Mucosa of rectum (tissue), 2 donors: Measurements from ENCODE around the gene ANKRD34A.

Source experiments
- H3K27ac ChIP-seq, 2 donors: one replicate each; pipeline ENCODE4 v1.7.0; 2013; ENCODE audit warnings: inconsistent platforms in 2 of 2, low read depth in 2 of 2, low read length in 2 of 2
- H3K27me3 ChIP-seq, 2 donors: one replicate each; pipeline ENCODE4 v1.7.0; 2013; ENCODE audit warnings: low read length in 2 of 2; ENCODE audit not compliant: control insufficient read depth in 2 of 2, insufficient read depth in 2 of 2
- H3K36me3 ChIP-seq, 2 donors: one replicate each; pipeline ENCODE4 v1.7.0; 2013; ENCODE audit warnings: low read length in 2 of 2; ENCODE audit not compliant: control insufficient read depth in 2 of 2, insufficient read depth in 2 of 2
- H3K4me1 ChIP-seq, 2 donors: one replicate each; pipeline ENCODE4 v1.7.0; 2013; ENCODE audit warnings: low read length in 2 of 2, mild to moderate bottlenecking in 1 of 2; ENCODE audit not compliant: control insufficient read depth in 2 of 2, insufficient read depth in 2 of 2
- H3K4me3 ChIP-seq, 2 donors: one replicate each; pipeline ENCODE4 v1.7.0; 2013; ENCODE audit warnings: low read length in 2 of 2
- H3K9ac ChIP-seq, 2 donors: one replicate each; pipeline ENCODE4 v1.7.0; 2013; ENCODE audit warnings: low read length in 2 of 2, low read depth in 1 of 2, mild to moderate bottlenecking in 1 of 2
- H3K9me3 ChIP-seq, 2 donors: one replicate each; pipeline ENCODE4 v1.7.0; 2013; ENCODE audit warnings: low read length in 2 of 2; ENCODE audit not compliant: control insufficient read depth in 2 of 2
- donor health status: healthy.
- donor health status: Normal muscosa, but diverticular disease.

Gene ANKRD34A

DNA sequence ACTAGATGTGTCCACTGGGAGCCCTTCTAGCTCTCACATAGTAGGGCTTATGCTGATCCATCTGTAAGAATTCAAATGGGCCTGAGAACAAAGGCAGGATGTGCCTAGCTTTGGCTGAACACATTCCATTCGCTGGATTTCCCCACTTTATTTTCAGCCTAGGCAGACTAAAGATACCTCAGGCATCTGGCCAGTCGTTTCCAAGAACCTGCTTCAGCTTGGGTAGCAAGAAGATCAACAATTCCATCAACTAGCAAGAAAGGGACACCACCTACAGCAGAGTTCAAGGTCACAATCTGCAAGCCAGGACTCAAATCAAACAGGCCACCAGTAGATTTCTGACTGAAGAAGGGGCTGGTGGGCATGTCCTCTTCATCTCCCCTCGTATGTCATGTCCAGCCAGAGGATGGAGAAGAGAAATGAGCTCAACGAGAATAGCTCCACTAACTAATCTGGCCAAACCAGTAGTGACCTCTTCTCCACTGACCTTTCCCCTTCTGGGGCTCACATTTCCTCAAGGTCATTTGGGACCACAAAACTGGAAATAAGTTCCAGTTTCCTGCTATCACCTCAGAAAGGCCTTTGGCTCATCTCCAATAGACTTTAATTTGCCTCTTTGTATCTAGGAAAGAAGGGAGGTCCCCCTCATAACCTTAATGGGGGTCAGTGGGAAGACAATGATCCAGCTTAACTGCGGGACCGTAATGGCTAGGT is 17.8 kb upstream of the ANKRD34A start:
- peaks cover 69 to 80% of the 10 kb centered on the region in 2 donors for H3K4me1 ChIP-seq
- H3K27me3 ChIP-seq: no peaks in the 10 kb centered on the region
- H3K27ac ChIP-seq: peak overlapping the region; percentile 61 to 97
- no peak overlapping the region for H3K4me3 ChIP-seq
- no peaks in the 10 kb centered on the region for H3K9me3 ChIP-seq
- no peaks in the 10 kb centered on the region for H3K36me3 ChIP-seq
- H3K9ac ChIP-seq: no peak overlapping the region

DNA sequence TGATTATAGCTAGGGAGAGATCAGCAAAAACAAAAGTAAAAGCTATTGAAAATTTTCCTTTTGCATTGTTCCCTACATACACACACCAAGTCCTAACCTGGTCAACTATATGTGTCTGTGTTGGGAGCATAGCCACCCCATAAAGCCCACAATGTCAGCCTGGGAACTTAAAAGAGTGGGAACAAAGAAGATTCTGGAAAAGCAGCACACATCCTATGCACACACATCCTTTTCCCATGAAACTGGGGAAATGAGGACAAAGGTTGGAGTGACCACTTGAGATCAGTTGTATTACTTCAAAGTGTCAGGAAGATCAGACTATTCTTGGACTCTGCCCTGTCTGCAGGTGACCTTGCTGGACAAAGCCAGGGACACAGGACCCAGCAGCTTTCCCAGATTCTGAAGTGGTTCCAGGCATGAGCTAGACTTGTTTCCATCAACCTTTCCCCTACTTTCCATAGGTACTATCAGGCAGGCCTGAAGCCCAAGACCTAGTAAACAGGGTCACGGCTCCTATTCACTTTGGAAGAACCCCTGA is 16.2 kb upstream of the ANKRD34A start:
- H3K9ac ChIP-seq: peak overlapping the region; percentile 38 to 50
- no peaks in the 10 kb centered on the region for H3K27me3 ChIP-seq
- H3K4me1 ChIP-seq: peaks cover 63 to 71% of the 10 kb centered on the region in 2 donors
- no peaks in the 10 kb centered on the region for H3K36me3 ChIP-seq
- H3K4me3 ChIP-seq: peak overlapping the region; percentile 10 to 44
- H3K9me3 ChIP-seq: no peaks in the 10 kb centered on the region
- H3K27ac ChIP-seq: peak overlapping the region; percentile 97 to 99

DNA sequence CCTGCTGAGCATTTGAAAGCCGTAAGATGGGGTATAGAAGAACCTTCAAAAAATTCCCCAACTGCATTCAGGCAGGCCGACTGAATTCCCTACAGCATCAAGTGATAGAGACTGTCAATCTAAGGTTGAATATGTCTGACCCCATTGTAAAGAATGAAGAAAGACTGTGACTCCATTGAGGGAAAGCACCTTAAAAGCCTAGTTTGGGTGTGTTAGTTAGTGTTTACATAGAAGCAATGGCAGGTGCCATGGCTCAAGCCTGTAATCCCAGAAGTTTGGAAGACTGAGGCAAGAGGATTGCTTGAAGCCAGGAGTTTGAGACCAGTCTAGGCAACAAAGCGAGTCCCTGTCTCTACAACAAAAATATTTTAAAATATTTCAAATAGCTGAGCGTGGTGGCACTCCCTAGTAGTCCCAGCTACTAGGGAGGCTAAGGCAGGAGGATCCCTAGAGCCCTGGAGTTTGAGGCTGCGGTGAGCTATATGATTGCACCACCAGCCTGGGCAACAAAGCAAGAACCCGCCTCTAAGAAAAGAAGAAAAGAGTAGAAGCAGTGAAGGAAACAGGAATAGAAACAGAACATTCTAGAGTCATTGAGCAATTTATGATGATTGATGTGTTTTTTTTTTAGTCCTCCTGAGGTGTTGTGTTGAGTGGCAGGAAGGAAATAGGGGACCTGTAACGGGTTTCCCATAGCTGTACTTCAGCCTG is 15.5 kb upstream of the ANKRD34A start:
- H3K36me3 ChIP-seq: no peaks in the 10 kb centered on the region
- peak overlapping the region; percentile 63 to 78 for H3K9ac ChIP-seq
- H3K4me1 ChIP-seq: peaks cover 57 to 65% of the 10 kb centered on the region in 2 donors
- no peaks in the 10 kb centered on the region for H3K9me3 ChIP-seq
- no peaks in the 10 kb centered on the region for H3K27me3 ChIP-seq
- H3K4me3 ChIP-seq: peak overlapping the region; percentile 44 to 46
- peak overlapping the region; percentile 97 to 99 for H3K27ac ChIP-seq

DNA sequence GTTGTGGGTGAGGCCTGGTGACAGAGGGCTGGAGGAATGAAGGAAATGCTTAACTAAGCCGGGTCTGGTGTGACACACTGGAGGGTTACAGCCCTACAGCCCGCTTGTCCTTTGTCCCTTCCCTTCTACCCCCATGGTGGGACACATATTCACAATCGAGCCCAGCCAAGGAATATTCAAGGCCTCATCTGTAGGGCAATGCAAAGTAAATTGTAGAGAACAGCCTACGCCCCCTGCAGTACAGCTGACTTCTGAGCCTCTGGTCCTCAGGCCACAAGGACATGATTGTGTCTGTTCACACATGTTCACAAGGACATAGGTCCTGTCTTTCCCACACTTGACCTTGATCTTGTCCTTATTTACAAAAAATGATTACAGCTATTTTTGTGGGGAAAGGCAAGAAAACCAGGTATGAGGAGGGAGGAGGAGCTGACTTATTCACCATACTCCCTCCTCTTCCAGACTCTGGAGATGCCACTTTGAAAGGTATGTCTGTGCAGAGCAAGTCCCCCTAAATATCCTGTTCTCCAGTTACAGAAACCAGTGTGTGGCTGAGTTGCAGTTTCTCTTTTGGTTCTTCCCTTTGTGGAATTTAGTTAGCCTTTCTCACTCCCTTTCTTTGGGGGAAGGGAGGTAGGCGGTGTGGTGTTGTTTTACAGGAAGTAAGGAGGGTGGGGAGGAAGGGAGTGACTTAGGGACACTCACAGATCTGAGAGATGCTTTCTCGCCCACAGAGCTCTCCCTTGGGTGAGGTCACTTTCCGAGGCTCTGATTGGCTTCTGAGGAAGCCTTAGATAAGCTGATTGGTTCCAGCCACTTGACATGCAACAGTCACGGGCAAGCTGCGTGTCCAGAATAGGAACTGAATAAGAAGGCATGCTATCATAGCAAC is 14.7 kb upstream of the ANKRD34A start:
- Histone ChIP-seq H3K4me3 (peak overlapping the region; percentile 54 to 69), H3K4me1 (peaks cover 53 to 58% of the 10 kb centered on the region in 2 donors), H3K27me3 (no peaks in the 10 kb centered on the region), H3K9ac (peak overlapping the region; percentile 84 to 86), H3K9me3 (no peaks in the 10 kb centered on the region), H3K27ac (peak overlapping the region; percentile 97 to 99), H3K36me3 (no peaks in the 10 kb centered on the region)

DNA sequence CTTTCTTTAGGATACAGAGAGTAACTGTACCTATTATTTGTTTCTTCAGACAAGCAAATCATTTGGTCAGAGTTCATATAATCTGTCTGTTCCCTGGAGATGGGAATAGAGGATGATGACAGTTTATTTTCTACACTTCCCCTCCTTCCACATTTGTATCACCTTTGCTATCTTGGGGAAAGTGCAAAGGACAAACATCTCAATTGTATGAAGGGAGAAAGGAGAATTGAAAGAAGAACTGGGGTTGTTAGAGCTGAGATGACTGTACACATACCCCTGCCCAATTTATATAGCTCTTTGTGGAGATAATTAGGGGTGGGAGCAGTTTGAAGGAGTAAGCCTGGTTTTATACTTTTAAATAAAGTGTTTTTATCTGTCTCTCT is 14.1 kb upstream of the ANKRD34A start:
- no peaks in the 10 kb centered on the region for H3K36me3 ChIP-seq
- H3K4me3 ChIP-seq: peak overlapping the region; percentile 54 to 69
- H3K4me1 ChIP-seq: peaks cover 52 to 53% of the 10 kb centered on the region in 2 donors
- no peaks in the 10 kb centered on the region for H3K27me3 ChIP-seq
- H3K9me3 ChIP-seq: no peaks in the 10 kb centered on the region
- H3K9ac ChIP-seq: peak overlapping the region; percentile 84 to 86
- H3K27ac ChIP-seq: peak overlapping the region; percentile 97 to 99

DNA sequence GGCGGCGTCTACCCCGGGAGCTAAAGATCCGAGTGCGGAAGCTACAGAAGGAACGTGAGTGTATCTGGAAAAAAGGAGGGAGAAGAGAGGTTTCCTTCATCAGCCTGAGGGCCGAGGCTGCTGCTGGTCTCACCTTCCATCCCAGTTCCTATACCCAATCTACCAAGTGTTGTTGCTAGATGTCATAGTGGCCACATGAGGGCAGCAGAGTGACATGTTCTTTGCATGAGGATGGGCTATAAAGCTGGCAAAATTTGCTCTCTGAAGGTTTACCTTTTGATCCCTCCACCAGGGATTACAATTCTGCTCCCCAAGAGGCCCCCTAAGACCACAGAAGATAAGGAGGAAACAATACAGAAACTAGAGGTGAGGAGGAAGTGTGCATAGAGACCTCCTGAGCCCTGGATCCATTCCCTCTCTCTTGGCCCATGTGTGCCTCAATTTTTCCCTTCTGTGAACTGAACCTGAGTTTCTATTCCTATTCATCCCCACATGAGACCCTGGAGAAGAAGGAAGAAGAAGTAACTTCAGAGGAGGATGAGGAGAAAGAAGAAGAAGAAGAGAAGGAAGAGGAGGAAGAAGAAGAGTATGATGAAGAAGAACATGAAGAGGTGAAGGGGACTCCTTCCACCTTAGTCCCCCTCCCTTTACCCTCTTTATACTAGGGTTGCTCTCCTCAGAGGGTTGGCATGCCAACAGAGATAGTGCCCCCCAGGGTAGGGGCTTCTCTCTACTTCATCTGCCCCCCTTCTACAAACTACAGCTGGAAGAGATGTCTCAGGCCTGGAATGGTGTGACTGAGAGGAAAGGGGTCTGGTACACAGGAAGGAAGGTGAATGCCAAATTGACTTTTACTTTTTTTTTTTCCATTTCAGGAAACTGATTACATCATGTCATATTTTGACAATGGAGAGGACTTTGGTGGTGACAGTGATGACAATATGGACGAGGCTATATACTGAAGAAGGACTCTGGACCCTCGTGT is 13.4 kb upstream of the ANKRD34A start:
- peak overlapping the region; percentile 97 to 99 for H3K27ac ChIP-seq
- no peaks in the 10 kb centered on the region for H3K36me3 ChIP-seq
- H3K9ac ChIP-seq: peak overlapping the region; percentile 84 to 86
- H3K27me3 ChIP-seq: no peaks in the 10 kb centered on the region
- H3K9me3 ChIP-seq: no peaks in the 10 kb centered on the region
- H3K4me3 ChIP-seq: peak overlapping the region; percentile 33 to 47
- peaks cover 46 to 47% of the 10 kb centered on the region in 2 donors for H3K4me1 ChIP-seq

DNA sequence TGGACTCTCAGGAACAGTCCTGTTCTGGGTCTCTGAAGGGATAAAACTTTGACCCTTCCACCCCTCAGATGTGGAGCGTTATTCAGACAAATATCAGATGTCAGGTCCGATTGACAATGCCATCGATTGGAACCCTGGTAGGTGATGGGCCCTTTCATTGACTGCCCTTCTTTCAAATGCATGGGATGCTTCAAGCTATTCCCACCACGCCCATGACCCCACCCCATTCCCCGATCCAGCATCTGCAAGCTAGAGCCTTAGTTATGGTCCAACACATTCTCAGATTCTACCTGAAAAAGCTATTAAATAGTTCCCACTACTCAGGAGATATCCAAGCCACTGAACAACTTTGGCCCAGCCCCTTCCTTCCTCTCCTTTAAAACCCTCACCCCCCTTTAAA is 12.6 kb upstream of the ANKRD34A start:
- Histone ChIP-seq H3K27ac (no peak overlapping the region), H3K9me3 (no peaks in the 10 kb centered on the region), H3K4me3 (no peak overlapping the region), H3K27me3 (no peaks in the 10 kb centered on the region), H3K9ac (peak overlapping the region in 1 of 2 donors; percentile 84), H3K36me3 (no peaks in the 10 kb centered on the region), H3K4me1 (peaks cover 39% of the 10 kb centered on the region in 2 donors)

DNA sequence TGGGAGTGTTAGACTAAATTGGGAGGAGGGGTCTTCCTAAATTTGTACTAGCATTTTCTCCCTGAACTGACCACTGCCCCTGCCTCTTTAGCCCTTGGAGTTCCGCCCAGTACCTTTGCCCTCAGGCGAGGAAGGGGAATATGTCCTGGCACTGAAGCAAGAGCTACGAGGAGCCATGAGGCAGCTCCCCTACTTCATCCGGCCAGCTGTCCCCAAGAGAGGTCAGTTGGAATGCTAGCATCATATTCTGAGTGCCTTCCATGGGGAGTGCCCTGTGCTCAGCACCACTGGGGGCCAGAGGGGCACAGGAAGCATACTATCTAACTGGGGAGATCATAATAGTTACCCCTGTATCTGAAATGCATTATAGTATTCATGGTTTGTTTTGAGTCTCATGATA is 10.8 kb upstream of the ANKRD34A start:
- peaks cover 27 to 28% of the 10 kb centered on the region in 2 donors for H3K4me1 ChIP-seq
- H3K36me3 ChIP-seq: no peaks in the 10 kb centered on the region
- H3K4me3 ChIP-seq: no peak overlapping the region
- no peaks in the 10 kb centered on the region for H3K9me3 ChIP-seq
- H3K27ac ChIP-seq: no peak overlapping the region
- H3K27me3 ChIP-seq: no peaks in the 10 kb centered on the region
- no peak overlapping the region for H3K9ac ChIP-seq

DNA sequence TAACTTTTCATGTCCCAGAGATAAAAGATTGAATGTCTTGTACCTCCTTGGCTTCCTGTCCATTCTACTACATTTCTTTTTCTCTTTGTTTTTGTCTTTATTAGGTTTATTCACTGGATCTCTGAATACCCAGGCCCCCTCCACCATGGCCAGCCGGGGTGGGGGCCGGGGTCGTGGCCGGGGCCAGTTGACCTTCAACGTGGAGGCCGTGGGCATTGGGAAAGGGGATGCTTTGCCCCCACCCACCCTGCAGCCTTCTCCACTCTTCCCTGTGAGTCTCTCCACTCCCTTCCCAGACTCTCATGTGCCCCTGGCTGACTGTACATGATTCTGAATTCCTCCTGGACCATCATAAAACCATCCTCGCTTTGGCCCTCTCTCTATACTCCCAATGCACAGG is 10.3 kb upstream of the ANKRD34A start:
- Histone ChIP-seq H3K27ac (no peak overlapping the region), H3K27me3 (no peaks in the 10 kb centered on the region), H3K9ac (no peak overlapping the region), H3K9me3 (no peaks in the 10 kb centered on the region), H3K4me3 (no peak overlapping the region), H3K4me1 (peaks cover 22 to 24% of the 10 kb centered on the region in 2 donors), H3K36me3 (no peaks in the 10 kb centered on the region)
